Measurements from ENCODE around the gene HAL. TPM values are rescaled to one million over a fixed set of nuclear protein-coding genes. Genes with fewer than 3 reads are reported as not detected.

Gene HAL
- total and polyA plus RNA-seq, 2 of the 8 experiments (the other 6 are each of a cell fraction or from before 2014, with no cell fraction given) = 0.12 to 0.17 TPM

- Histone ChIP-seq H3K4me3 (ENCODE audit: extremely low read depth in 1 of 4, insufficient read depth in 2 of 4, low read depth in 3 of 4, low read length in 4 of 4) (no peak overlapping the region), H3K9me3 (ENCODE audit: insufficient read depth in 2 of 2, low read depth in 1 of 2, low read length in 1 of 2) (no peaks in the 10 kb centered on the region), H2BK12ac (ENCODE audit: low read depth, low read length) (no peak overlapping the region), H2BK120ac (replicated peaks; ENCODE audit: low read depth, low read length) (no peak overlapping the region), H4K5ac (ENCODE audit: insufficient read length, low read depth, low read length) (no peak overlapping the region), H3K27me3 (replicated peaks in 1 of 4; ENCODE audit: control insufficient read depth in 3 of 4, extremely low read depth in 1 of 4, insufficient read depth in 3 of 4, low read length in 3 of 4) (peaks cover 0 to 1% (median 0%) of the 10 kb centered on the region in 4 experiments; a peak in 1 of 7 replicates), H2AK5ac (ENCODE audit: low read depth, low read length) (no peak overlapping the region), H3K18ac (ENCODE audit: extremely low read depth, low read length) (no peak overlapping the region), H3K36me3 (ENCODE audit: control insufficient read depth in 2 of 4, insufficient read depth in 4 of 4, low read length in 3 of 4) (peaks cover 11 to 76% (median 49%) of the 10 kb centered on the region in 4 experiments), H2BK20ac (ENCODE audit: low read length) (no peak overlapping the region), H2AFZ (ENCODE audit: low read length) (no peak overlapping the region), H3K14ac (ENCODE audit: insufficient read length) (no peak overlapping the region), H3K23ac (ENCODE audit: insufficient read length) (no peak overlapping the region), H3K4me1 (replicated peaks in 1 of 4; ENCODE audit: control insufficient read depth in 3 of 4, insufficient read depth in 4 of 4, low read length in 3 of 4) (no peaks in the 10 kb centered on the region), H2BK5ac (ENCODE audit: low read depth, low read length) (no peak overlapping the region), H3K27ac (ENCODE audit: low read depth, low read length) (no peak overlapping the region), H4K20me1 (replicated peaks in 1 of 2; ENCODE audit: control insufficient read depth in 1 of 2, insufficient read depth in 2 of 2, low read length in 2 of 2) (no peaks in the 10 kb centered on the region), H3K9ac (replicated peaks in 1 of 4; ENCODE audit: extremely low read depth in 1 of 4, low read depth in 3 of 4, low read length in 3 of 4) (no peak overlapping the region), H2BK15ac (ENCODE audit: low read length) (no peak overlapping the region), H3K79me1 (ENCODE audit: low read depth, low read length) (no peaks in the 10 kb centered on the region), H3K4me2 (ENCODE audit: insufficient read depth in 1 of 2, low read depth in 2 of 2, low read length in 2 of 2) (no peak overlapping the region), H4K8ac (ENCODE audit: extremely low read depth, insufficient read depth, low read length) (no peak overlapping the region), H3K56ac (replicated peaks; ENCODE audit: insufficient read length, low read depth, low read length) (no peak overlapping the region), H3K4ac (replicated peaks; ENCODE audit: insufficient read length, low read depth, low read length) (no peak overlapping the region), H3K23me2 (ENCODE audit: low read depth, low read length) (no peaks in the 10 kb centered on the region), H4K91ac (replicated peaks; ENCODE audit: insufficient read length, low read length) (no peak overlapping the region), H3K79me2 (ENCODE audit: control insufficient read depth in 1 of 2, insufficient read depth in 2 of 2, low read length in 2 of 2) (no peaks in the 10 kb centered on the region)
- DNase-seq (ENCODE audit: low read depth in 1 of 2, low spot score in 2 of 2) (no peak), FAIRE-seq (no peak)
- POLR2A ChIA-PET (ENCODE audit: partially characterized antibody) = no interaction called here
- TF ChIP-seq RBBP5 (IDR thresholded peaks at IDR 0.05; ENCODE audit: borderline replicate concordance, low read depth, low read length) (no peak), MAFK (IDR thresholded peaks at IDR 0.05; ENCODE audit: low read depth, low read length) (peak; percentile 89; the same call in 1 of the 2 replicates)
- 82% methylated on average over 3 of the region's 3 CpGs; no CpG with 5 or more reads in 1 of the 2 experiments for WGBS, 2 experiments (ENCODE audit: extremely low coverage in 1 of 2, insufficient coverage in 1 of 2, insufficient read length in 1 of 2, insufficient replicate concordance in 2 of 2, low coverage in 1 of 2, low lambda C conversion rate in 2 of 2, missing lambda C conversion rate in 1 of 2)
- CTCF ChIA-PET (ENCODE audit: partially characterized antibody) = interaction anchor here (1.0 to 2.8 kb wide), 4 partner anchors 16 to 501 kb away, joined by 8 to 12 read pairs (median 10); no protein-coding TSS in a partner anchor
Observed at GRCh38 chr12:96014943-96015599, 18.9 kb upstream of the HAL start.
